ENCODE data around the gene VWA2. TPM values are rescaled to one million over a fixed set of nuclear protein-coding genes. Genes with fewer than 3 reads are reported as not detected.

VWA2 gene
- polyA plus RNA-seq, 3 donors = 2.5 to 3.2 (median 2.8) TPM

DNA sequence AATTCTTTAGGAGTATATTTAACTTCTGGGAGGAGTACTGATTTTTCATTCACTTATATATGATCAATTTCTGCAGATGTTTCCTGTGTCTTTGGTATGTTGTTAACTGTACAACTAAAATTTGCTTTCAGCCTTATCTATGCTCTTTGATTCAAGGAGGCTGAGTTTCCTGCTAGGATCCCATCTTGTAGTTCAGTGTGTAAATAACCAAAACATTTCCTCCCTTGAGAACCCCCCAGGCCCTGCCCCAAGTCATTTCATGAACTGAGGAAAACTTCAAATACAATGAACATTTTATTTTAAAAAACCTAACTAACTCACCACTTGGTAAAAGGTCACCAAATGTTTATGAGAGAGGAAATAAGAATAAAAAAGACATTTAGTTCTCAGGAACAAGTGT, 55.5 kb downstream of the VWA2 start:
- no peak for DNase-seq

DNA sequence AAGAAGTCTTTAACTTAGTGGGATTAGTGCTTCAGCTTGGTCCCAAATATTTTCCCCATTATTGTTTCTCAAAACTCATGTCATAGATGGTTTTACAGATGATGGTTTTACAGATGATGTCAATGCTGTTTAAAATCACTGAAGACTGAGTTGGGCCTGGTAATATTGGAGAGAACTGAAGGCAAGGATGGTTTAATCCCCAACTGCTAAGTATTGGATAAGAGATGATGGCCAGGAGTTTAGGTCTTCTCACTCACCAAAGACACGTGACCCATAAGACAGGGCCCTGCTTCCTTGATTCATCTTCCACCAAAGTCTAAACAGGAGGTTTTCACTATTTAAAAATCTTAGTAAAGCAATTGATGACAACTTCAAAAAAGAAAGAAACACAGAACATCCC, 56.3 kb downstream of the VWA2 start:
- DNase-seq = no peak

DNA sequence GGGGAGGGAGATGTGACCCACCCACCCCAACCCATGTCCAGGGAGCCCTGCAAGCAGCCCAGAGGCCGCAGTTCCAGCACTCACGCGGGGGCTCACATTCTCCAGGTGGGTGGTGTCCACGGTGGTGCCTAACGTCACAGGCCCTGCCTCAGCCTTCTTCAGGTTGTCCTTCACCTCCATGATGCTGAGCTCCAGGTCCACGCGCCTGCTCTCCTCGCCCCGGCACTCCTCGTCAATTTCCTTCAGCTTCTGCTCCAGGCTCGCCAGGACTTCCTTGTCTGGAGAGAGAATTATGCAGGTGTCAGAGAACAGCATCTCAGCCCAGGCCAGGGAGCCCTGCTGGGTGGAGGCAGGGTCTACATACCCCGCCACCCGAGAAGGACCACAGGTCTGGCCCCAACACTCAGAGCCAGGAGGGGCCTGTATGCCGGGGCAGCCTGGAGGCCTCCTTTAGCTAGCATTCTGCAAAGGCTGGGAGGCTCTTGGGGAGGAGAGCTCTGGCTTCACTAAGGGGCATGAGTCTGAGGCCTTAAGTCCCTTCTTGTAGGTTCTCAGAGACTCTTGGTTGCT, 58.2 kb downstream of the VWA2 start:
- no peak for DNase-seq

DNA sequence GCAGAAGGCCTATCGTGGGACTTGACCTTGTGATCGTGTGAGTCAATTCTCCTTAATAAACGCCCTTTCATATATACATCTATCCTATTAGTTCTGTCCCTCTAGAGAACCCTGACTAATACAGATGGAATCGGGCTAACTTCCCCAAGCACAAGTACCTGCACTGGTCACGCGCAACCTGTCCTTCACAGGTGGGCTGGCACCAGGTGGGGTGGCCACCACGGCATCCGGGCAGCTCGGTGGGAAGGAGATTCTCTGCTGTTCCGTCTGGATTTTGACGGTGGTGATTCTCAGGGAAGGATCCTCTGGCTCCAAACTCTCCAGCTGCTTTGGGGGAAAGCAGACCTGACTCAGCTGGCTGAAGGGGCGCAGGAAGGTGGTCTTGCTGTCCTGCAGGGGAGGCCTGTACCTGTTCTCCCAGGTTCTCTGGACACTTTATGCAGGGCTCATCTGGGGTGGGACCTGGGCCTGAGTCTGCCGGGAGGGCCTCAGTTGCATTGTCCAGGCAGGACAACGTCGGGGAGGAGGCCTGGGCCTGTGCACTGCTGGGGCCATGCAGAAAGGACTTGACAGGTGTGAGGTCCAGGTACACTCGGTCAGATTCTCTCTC, 61.1 kb downstream of the VWA2 start:
- no peak for DNase-seq

DNA sequence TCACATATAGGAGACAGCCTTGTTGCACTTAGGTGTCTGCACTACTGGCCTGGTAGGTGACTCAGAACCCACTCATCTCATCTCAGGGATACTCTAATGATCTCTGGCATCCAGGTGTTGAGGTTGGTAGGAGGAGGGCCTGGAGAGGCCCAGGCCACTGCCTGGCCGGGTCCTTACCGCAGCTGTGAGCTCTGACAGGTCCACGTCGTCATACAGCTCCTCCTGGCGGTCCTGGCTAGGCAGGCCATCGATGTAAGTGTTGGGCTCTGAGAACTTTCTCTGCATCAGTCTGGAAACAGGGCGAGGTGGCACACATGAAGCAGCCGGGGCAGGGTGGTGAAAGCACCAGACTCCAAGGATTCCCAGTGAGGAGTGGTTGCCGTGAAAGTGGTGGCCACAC, 62.1 kb downstream of the VWA2 start:
- no peak for DNase-seq

DNA sequence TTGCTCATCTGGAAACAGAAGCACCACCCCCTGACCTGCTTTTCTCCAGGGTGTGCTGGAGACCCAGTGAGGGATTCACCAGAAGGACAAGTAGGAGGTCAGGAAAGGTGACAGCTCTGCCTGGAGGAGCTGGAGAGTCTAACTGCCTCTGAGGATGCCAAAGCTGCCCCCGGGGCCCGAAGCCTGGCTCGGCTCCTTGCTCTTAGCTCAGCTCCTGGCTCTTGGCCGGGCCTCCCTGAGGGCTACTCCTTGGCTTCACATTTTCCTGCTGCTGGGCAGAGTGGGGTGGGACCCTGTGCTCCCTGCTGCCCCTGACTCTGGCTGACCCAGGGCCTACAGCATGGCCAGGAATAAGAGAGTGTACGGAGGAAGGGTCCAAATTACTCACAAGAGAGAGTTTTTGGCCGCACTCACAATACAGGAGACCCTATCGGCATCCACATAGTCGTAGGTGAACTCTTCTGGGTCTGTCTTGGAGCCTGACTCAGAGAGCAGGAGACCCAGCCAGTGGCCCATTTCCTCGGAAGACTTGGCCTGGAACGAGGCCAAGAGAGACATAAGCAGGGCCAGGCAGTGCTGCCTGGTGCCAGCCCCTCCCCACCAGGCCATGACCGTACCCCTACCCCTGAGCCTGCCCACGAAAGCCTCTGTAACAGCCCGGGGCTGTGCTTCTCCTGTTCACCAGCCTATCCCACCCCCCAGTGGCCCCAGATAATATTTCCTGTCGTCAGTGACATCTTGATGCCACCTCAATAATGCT, 63.1 kb downstream of the VWA2 start:
- DNase-seq = no peak

DNA sequence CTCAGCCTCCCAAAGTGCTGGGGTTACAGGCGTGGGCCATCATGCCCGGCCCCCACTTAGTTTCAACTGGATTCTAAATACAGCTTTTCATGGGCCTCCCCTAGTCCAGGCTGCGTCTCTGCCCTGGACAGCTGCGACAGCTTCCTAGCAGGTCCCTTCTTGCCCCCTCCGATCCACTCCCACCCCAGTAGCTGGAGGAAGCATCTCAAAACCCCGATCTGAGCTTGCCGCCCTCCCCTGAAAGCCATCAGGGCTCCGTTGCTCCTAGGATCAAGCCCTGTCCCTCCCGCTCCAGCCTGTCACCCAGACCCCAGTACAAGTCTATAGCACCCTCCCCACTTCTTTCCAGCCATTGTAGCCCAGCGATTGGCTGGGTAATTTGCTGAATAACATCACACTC, 64.5 kb downstream of the VWA2 start:
- no peak for DNase-seq

DNA sequence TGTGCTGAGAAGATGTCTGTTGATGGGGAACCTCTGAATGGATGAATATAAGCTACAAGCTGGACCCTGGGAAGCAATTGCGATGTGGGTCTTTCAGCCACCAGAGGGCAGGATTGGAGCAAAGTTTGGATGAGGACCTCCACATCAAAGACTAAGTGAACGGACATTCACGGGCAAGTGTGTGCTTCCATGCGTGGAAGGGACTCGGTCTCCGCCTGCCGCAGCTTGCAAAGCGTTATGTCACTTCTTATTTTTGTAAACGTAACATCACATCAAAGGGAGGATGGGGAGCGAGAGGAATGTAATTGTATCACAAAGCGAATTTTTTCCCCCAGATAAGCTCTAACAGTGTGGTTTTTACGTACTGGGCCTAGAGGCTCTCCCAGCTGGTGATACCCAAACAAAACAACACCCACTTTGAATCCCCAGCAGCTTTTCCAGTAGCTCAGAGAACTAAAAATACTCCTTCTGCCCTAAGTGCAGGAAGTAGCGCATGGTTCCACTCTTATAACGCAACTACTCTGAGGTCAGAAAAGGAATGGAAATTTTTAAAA, 65.0 kb downstream of the VWA2 start:
- peak; percentile 92 for DNase-seq

DNA sequence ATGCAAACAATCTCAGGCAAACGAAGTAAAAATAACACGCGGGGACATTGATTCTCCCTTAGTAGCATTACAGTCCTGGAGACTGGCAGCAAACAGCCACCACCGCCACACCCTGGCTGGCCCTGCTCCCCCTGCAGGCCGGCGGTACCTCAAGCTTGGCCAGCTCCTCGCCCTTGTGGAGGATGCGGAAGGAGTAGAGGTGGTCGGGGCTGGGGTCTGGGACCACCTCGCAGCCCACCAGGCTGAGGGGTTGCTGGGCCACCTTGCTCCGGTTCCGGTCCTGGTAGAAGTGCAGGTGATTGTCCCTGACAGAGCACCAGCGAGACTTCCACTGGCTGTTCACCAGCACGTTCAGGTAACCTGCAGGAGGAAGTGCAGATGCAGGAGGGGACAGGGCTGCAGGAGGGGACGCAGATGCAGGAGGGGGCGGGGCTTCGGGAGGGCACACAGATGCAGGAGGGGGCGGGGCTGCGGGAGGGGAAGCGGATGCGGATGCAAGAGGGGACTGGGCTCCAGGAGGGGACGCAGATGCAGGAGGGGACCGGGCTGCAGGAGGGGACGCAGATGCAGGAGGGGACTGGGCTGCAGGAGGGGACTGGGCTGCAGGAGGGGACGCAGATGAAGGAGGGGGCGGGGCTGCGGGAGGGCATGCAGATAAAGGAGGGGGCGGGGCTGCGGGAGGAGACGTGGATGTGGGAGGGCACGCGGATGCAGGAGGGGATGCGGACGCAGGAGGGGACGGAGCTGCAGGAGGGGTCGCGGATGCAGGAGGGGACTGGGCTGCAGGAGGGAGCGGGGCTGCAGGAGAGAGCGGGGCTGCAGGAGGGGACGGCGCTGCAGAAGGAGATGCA, 65.7 kb downstream of the VWA2 start:
- peak; percentile 58 for DNase-seq

DNA sequence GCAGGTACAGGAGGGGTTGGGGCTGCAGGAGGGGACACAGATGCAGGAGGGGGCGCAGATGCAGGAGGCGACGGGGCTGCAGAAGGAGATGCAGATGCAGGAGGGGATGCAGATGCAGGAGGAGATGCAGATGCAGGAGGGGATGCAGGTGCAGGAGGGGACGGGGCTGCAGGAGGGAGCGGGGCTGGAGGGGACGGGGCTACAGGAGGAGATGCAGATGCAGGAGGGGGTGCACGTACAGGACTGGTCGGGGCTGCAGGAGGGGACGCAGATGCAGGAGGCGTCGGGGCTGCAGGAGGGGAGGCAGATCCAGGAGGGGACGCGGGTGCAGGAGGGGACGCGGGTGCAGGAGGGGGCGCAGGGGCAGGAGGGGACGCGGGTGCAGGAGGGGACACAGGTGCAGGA, 66.5 kb downstream of the VWA2 start:
- DNase-seq = no peak

DNA sequence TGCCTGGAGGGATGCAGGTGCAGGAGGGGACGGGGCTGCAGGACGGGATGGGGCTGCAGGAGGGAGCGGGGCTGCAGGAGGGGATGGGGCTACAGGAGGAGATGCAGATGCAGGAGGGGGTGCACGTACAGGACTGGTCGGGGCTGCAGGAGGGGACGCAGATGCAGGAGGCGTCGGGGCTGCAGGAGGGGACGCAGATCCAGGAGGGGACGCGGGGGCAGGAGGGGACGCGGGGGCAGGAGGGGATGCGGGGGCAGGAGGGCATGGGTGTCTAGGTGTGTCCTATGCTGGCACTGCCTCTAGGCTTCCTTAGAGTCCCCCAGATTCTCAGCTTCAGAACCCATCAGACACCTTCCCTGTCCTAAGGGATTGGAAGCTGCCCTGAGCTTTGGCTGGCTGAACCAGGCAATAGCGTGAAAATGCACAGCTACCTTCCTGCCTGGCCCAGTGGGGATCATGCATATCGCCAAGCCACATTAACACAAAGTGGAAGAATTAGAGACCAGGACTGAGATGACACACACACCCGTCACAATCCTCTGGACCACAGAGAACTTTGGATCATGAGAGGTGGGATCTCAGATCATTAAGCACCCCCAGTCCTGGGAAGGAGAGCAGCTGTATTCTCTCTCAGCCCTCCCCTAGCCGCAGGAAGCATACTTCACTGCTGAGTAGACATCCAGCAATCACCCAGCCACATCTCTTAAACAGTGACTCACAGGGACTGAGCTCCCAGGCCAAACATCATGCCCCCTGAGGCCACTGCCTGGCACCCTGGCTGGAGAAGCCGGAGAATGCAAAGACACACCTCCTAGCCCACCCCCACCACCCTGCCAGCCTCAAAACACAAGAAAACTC, 67.3 kb downstream of the VWA2 start:
- no peak for DNase-seq

DNA sequence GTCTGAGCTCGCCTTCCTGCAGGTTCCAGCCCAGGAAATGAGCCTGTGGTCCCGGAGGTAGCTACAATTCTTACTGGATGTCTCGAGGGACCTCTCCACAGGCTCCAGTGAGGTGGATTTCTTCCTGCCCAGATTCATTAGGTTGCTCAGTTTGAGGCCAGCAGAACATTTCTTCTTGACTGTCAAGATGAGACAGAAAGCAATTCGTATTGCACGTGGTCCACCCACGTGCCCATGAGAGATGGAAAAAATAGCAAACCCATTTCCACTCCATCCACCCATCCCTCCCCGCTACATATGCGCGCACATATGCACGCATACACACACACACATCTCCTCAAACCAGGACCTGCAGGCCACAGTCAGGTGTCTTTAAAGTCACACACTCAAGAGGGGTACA, 68.7 kb downstream of the VWA2 start:
- no peak for DNase-seq

DNA sequence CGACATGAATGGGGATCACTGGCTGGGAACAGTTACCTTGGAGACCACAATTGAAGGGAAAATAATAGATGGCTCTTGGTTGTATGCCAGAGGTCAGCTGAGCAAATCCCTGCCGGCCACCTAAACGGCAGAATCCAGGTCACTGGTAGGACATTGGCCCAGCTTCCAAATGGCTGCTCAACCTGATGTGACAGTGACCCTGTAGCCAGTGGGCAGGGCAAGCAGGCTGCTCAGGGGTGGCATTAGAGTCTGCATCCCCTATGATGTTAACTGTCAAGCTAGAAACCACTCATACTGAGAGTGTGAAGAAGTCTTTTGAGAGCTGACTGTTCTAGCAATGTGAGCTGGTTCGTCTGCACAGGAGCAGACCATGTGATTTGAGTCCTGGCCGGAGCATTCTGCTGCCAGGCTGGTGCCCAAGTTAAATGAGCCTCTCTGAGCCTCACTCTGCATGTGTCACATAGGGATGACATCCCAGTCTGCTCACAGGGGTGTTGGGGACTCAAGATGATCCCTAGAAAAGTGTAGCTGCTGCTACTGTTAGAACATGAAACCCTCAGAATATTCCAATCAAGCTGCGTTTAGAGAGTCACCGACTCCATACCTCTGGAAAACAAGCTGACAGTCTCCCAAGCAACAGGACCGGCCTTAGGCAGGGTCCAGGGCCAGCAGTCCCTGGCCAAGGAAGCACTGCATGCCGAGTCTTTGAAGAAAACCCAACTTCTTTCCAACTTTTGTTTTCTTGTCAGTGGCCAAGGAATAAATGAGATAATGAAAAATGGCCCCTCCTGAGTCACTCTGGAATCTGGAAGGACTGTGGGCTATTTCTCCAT, 69.7 kb downstream of the VWA2 start:
- no peak for DNase-seq

DNA sequence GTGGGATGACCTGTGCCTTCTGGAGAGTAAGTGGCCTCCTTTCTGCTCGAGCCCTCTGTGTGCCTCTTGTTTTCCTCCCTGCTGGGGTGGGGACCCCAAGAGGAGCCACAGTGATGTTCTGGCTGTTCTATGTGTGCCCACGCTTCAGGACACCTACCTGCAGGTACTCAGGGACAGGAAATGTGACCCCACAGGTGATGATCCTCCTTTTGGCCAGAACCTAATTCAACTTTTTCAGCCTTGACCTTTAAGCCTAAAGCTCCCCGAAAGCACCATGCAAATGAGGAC, 70.3 kb downstream of the VWA2 start:
- DNase-seq = no peak

DNA sequence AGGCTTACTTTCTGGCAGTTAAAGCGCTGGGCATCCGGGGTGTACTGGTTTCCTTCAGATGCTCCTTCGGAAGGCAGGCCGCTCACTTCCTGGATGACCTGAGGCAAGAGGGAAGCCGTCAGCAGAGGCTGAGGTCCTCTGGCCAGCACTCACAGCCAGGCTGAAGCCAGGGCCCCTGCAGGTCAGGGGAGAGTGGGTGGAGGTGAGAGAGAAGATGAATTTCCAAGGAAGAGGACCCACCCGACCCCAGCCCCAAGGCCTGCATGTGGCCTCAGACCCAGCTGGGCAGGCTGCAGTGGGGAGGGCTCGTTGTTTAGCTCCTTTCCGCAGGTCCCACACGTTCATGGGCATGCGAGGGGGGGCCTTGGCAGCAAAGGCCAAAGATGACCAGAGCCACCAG, 71.3 kb downstream of the VWA2 start:
- DNase-seq = no peak

DNA sequence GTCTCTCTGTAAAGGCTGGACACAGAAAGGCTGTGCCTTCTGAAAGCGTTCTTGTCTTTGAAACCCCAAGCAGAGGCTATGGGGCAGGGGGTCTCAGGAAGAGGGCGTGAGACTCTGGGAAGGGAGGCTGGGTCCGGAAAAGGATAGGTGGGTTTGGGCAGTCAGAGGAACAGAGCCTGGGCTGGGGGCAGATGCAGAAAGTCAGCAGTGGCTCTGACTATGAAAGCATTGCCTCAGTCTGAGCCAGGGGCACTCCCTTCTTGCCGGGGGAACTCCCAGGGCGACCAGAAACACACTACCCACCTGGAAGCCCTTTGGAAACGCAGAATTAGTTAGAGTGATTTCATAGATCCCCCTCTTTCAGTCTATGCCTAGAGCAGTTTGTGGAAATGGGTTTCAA, 72.0 kb downstream of the VWA2 start:
- DNase-seq = no peak

DNA sequence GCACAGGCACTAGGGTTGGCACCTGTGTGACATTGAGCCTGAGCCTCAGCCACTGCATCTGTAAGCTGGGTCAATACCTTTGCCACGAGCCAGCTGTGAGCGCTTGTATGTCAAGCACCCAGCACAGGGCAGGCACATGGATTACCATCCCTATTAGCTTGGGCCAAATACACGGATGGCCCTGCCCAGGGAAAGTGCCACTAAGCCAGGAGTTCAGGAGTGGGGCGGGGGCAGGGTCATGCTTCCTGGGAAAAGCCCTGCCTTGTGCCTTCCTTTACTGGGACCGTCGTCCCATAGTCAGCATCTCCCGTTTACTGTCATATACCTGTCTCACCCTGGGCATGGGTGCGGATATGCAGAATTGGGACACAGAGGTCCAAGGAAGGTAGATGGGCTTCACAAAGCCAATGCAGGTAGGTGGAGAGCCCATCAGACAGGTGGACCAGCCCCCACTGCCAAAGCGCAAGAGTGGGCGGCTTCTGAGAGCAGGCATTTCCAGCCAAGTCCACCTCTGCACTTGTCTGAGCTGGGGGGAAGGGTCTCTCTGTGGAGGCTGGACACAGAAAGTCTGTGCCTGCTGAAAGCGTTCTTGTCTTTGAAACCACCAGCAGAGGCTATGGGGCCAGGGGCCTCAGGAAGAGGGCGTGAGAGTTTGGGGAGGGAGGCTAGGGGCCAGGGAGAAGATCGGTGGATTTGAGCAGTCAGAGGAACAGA, 72.6 kb downstream of the VWA2 start:
- DNase-seq = no peak

DNA sequence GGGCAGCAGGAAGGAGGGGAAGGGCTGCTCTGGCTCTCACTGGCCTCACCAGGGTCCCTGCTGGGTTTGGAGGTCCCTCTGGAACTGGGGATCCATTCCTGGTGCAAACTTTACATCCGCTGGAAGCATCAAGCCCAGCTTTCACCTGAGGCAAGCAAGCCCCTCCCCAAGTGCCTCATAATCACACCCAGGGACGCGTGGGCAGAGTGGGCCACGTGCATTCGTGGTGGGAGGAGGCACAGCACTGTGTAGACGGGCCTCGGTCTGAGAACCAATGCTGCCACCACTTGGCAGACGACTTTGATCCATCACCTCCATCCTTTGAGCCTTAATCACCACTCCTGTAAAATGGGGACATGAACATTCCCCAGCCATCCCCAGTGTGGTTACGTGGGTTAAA, 74.1 kb downstream of the VWA2 start:
- DNase-seq = no peak

DNA sequence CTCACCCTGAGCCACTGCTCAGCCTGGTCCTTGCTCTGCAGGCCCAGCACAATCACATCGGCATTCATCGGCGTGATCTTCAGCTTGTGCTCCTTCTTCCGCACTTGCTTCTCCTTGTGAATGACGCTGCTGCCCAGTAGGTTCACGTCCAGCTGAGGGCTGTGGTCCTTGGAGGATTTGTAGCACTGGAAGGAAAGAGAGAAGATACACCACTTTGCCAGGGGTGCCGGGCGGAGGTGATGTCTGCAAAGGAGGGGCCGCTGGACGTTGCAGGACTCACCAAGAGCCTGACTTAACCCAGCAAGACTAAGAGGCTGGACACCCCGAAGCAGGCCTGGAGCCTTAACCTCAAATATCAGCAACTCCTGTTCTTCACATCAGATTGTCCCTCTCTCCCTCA, 74.8 kb downstream of the VWA2 start:
- DNase-seq = no peak

All from renal pelvis (tissue), 4 donors.